T47D (cell line): Measurements from ENCODE around the gene BCAM.

ENCODE experiments used
- DNase-seq, 2 experiments: peaks; one replicate each; pipeline versions ENCODE4 v3.0.0 to v3.0.0-alpha.2; 2011 to 2012; ENCODE audit warnings: low read depth in 1 of 2, low spot score in 1 of 2
- JUND ChIP-seq: IDR thresholded peaks from 2 replicates; pipeline ENCODE4 v1.6.1; 2012; ENCODE audit warnings: low read depth
- in situ Hi-C: cut with HindIII; loops from 2 replicates; pipeline ENCODE4 v1.10.0; 2016; ENCODE audit warnings: low sequenced_read_pairs, low pct_unique_long_range_greater_than_20kb

The BCAM gene

DNA sequence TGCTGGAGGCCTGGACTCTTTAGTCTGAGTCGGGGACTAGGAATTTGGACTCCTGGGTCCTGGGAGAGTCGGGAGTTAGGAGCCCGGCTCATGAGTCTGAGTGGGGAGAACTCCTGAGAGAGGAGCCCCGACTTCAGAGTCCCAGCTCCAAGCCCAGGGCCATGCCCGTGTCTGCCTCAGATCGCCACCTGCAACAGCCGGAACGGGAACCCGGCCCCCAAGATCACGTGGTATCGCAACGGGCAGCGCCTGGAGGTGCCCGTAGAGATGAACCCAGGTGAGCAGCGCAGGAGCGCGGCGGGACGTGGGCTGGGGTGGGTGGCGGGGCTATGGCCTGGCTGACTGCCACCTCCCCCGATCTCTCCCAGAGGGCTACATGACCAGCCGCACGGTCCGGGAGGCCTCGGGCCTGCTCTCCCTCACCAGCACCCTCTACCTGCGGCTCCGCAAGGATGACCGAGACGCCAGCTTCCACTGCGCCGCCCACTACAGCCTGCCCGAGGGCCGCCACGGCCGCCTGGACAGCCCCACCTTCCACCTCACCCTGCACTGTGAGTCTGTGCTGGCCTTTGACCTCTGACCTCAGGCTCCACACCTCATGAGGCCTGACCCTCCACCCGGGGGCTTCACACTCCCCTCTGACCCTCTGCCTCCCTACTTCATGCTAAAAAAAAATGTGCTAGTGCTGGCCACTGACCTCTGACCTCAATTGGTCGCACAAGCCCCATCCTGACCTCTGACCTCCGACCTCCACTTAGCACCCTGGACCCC lies 4.4 kb downstream of the BCAM start:
- in situ Hi-C loops, result no loop called here
- no peak for DNase-seq
- no peak for TF ChIP-seq JUND

DNA sequence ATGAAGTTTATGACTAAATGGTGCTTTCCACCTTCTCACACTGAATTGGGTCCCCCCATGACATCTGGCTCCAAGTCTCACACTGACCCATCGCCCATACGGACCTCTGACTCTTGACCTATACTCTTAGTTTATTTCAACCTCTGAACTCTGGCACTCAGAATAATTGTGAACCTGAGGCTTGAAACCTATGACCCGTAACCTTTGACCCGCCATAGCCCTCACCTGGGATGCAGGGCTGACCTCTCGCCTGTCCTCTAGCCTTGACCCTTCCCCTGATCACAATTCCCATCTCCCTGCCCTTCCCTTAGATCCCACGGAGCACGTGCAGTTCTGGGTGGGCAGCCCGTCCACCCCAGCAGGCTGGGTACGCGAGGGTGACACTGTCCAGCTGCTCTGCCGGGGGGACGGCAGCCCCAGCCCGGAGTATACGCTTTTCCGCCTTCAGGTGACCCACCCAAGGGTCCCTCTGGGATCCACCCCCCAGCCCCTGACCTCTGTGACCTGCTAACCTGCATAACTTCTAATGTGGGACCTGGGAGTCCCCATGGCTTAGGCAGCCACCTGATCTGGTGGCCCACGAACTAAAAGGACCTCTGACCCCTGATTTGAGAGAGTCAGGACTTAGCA lies 5.1 kb downstream of the BCAM start:
- DNase-seq, result no peak
- TF ChIP-seq JUND, result no peak
- in situ Hi-C loops, result no loop called here

DNA sequence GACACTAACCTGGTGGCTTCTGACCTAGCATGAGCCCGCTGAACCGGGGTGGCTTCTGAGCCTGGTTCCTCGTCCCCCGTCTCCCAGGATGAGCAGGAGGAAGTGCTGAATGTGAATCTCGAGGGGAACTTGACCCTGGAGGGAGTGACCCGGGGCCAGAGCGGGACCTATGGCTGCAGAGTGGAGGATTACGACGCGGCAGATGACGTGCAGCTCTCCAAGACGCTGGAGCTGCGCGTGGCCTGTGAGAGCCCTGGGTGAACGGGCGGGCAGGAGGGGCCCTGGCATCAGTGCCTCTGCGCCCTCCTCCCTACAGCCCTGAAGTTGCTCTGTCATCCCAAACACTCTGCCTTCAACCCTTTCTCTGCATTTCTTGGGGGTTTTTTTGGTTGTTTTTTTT lies 5.6 kb downstream of the BCAM start:
- no peak for TF ChIP-seq JUND
- DNase-seq, result no peak
- in situ Hi-C loops, result no loop called here

- in situ Hi-C loops, result no loop called here
- no peak for TF ChIP-seq JUND
- no peak for DNase-seq
Measured at GRCh38 chr19:44816301-44816700, 7.4 kb downstream of the BCAM start.

GRCh38 chr19:44817725-44818465 lies 9.0 kb downstream of the BCAM start:
- TF ChIP-seq JUND, result no peak
- in situ Hi-C loops, result no loop called here
- no peak for DNase-seq

- TF ChIP-seq JUND, result no peak
- in situ Hi-C loops, result no loop called here
- no peak for DNase-seq
Measured at GRCh38 chr19:44818466-44819031, 9.6 kb downstream of the BCAM start.

- in situ Hi-C loops, result no loop called here
- no peak for DNase-seq
- no peak for TF ChIP-seq JUND
Measured at GRCh38 chr19:44819246-44819832, 10.4 kb downstream of the BCAM start.

- DNase-seq, result no peak
- in situ Hi-C loops, result no loop called here
- no peak for TF ChIP-seq JUND
Measured at GRCh38 chr19:44820648-44821609, 12.0 kb downstream of the BCAM start.

GRCh38 chr19:44822177-44822576 lies 13.3 kb downstream of the BCAM start:
- no peak for DNase-seq

GRCh38 chr19:44822670-44823372 lies 13.9 kb downstream of the BCAM start:
- DNase-seq, result no peak
- in situ Hi-C loops, result no loop called here
- TF ChIP-seq JUND, result no peak

More at GRCh38 chr19:44822177-44822576, 13.3 kb downstream of the BCAM start:
- TF ChIP-seq JUND, result no peak
- in situ Hi-C loops, result no loop called here

GRCh38 chr19:44823373-44823698 lies 14.4 kb downstream of the BCAM start:
- TF ChIP-seq JUND, result no peak
- no peak for DNase-seq
- in situ Hi-C loops, result no loop called here
